Rectal smooth muscle tissue (tissue), 1 donor: ENCODE data around the gene LAMC1.
A peak's percentile ranks its signal among the peaks of the same experiment; 100 is the strongest.

ENCODE experiments used
- H3K27ac ChIP-seq: one replicate; pipeline ENCODE4 v1.7.0; 2013; ENCODE audit warnings: low read depth, low read length, inconsistent platforms
- H3K27me3 ChIP-seq: one replicate; pipeline ENCODE4 v1.7.0; 2013; ENCODE audit warnings: low read length; ENCODE audit not compliant: control insufficient read depth, insufficient read depth
- H3K36me3 ChIP-seq: one replicate; pipeline ENCODE4 v1.7.0; 2013; ENCODE audit warnings: low read length; ENCODE audit not compliant: control insufficient read depth, insufficient read depth
- H3K4me1 ChIP-seq: one replicate; pipeline ENCODE4 v1.7.0; 2013; ENCODE audit warnings: low read length; ENCODE audit not compliant: control insufficient read depth, insufficient read depth
- H3K4me3 ChIP-seq: one replicate; pipeline ENCODE4 v1.7.0; 2013; ENCODE audit warnings: low read length
- H3K9ac ChIP-seq: one replicate; pipeline ENCODE4 v1.7.0; 2013; ENCODE audit warnings: low read length

The LAMC1 gene

GRCh38 chr1:183094351-183094750, 71.1 kb downstream of the LAMC1 start:
- H3K27ac ChIP-seq: no peak overlapping the region

GRCh38 chr1:183096351-183096750, 73.1 kb downstream of the LAMC1 start:
- Histone ChIP-seq H3K27ac (peak overlapping the region; percentile 73), H3K9ac (no peak overlapping the region), H3K36me3 (no peaks in the 10 kb centered on the region), H3K4me3 (no peak overlapping the region), H3K27me3 (no peaks in the 10 kb centered on the region), H3K4me1 (peaks cover 38% of the 10 kb centered on the region)

More at GRCh38 chr1:183094351-183094750, 71.1 kb downstream of the LAMC1 start:
- H3K4me3 ChIP-seq: no peak overlapping the region
- H3K36me3 ChIP-seq: no peaks in the 10 kb centered on the region
- peaks cover 56% of the 10 kb centered on the region for H3K4me1 ChIP-seq
- H3K27me3 ChIP-seq: no peaks in the 10 kb centered on the region
- H3K9ac ChIP-seq: no peak overlapping the region

GRCh38 chr1:183096894-183097293, 73.7 kb downstream of the LAMC1 start:
- H3K9ac ChIP-seq: no peak overlapping the region
- H3K4me1 ChIP-seq: peaks cover 37% of the 10 kb centered on the region
- H3K27ac ChIP-seq: peak overlapping the region; percentile 73
- H3K36me3 ChIP-seq: no peaks in the 10 kb centered on the region
- H3K27me3 ChIP-seq: no peaks in the 10 kb centered on the region
- no peak overlapping the region for H3K4me3 ChIP-seq

- H3K27me3 ChIP-seq: no peaks in the 10 kb centered on the region
- H3K27ac ChIP-seq: peak overlapping the region; percentile 73
- H3K4me1 ChIP-seq: peaks cover 35% of the 10 kb centered on the region
- H3K9ac ChIP-seq: no peak overlapping the region
- H3K36me3 ChIP-seq: no peaks in the 10 kb centered on the region
- H3K4me3 ChIP-seq: peak overlapping the region; percentile 24
These were observed 74.3 kb downstream of the LAMC1 start for GRCh38 chr1:183097438-183098051.

GRCh38 chr1:183098317-183098716, 75.1 kb downstream of the LAMC1 start:
- peak overlapping the region; percentile 73 for H3K27ac ChIP-seq
- no peaks in the 10 kb centered on the region for H3K36me3 ChIP-seq
- H3K4me1 ChIP-seq: peaks cover 33% of the 10 kb centered on the region
- H3K27me3 ChIP-seq: no peaks in the 10 kb centered on the region
- H3K9ac ChIP-seq: no peak overlapping the region
- no peak overlapping the region for H3K4me3 ChIP-seq

GRCh38 chr1:183100361-183100974, 77.2 kb downstream of the LAMC1 start:
- Histone ChIP-seq H3K9ac (no peak overlapping the region), H3K4me1 (peaks cover 29% of the 10 kb centered on the region), H3K27ac (no peak overlapping the region), H3K4me3 (no peak overlapping the region), H3K36me3 (no peaks in the 10 kb centered on the region), H3K27me3 (no peaks in the 10 kb centered on the region)

- Histone ChIP-seq H3K9ac (no peak overlapping the region), H3K27me3 (no peaks in the 10 kb centered on the region), H3K27ac (no peak overlapping the region), H3K4me3 (no peak overlapping the region), H3K36me3 (no peaks in the 10 kb centered on the region), H3K4me1 (peaks cover 34% of the 10 kb centered on the region)
These were observed 77.9 kb downstream of the LAMC1 start for GRCh38 chr1:183101081-183101480.

- no peak overlapping the region for H3K4me3 ChIP-seq
- H3K27ac ChIP-seq: no peak overlapping the region
- no peaks in the 10 kb centered on the region for H3K27me3 ChIP-seq
These were observed 78.6 kb downstream of the LAMC1 start for GRCh38 chr1:183101841-183102276.

GRCh38 chr1:183103147-183103546, 79.9 kb downstream of the LAMC1 start:
- no peaks in the 10 kb centered on the region for H3K27me3 ChIP-seq
- H3K4me1 ChIP-seq: peaks cover 29% of the 10 kb centered on the region
- no peak overlapping the region for H3K4me3 ChIP-seq
- H3K9ac ChIP-seq: no peak overlapping the region
- H3K27ac ChIP-seq: no peak overlapping the region
- H3K36me3 ChIP-seq: no peaks in the 10 kb centered on the region

More at GRCh38 chr1:183101841-183102276, 78.6 kb downstream of the LAMC1 start:
- Histone ChIP-seq H3K9ac (no peak overlapping the region), H3K36me3 (no peaks in the 10 kb centered on the region), H3K4me1 (peaks cover 40% of the 10 kb centered on the region)

- no peak overlapping the region for H3K9ac ChIP-seq
- no peak overlapping the region for H3K27ac ChIP-seq
- no peak overlapping the region for H3K4me3 ChIP-seq
- peaks cover 25% of the 10 kb centered on the region for H3K4me1 ChIP-seq
- H3K27me3 ChIP-seq: no peaks in the 10 kb centered on the region
- H3K36me3 ChIP-seq: no peaks in the 10 kb centered on the region
These were observed 80.4 kb downstream of the LAMC1 start for GRCh38 chr1:183103577-183103976.

GRCh38 chr1:183105449-183105848, 82.2 kb downstream of the LAMC1 start:
- no peak overlapping the region for H3K27ac ChIP-seq
- no peak overlapping the region for H3K4me3 ChIP-seq
- H3K4me1 ChIP-seq: peaks cover 25% of the 10 kb centered on the region
- H3K9ac ChIP-seq: no peak overlapping the region
- no peaks in the 10 kb centered on the region for H3K27me3 ChIP-seq
- no peaks in the 10 kb centered on the region for H3K36me3 ChIP-seq

- Histone ChIP-seq H3K36me3 (no peaks in the 10 kb centered on the region), H3K27me3 (no peaks in the 10 kb centered on the region), H3K4me1 (peaks cover 25% of the 10 kb centered on the region), H3K27ac (no peak overlapping the region), H3K4me3 (no peak overlapping the region), H3K9ac (no peak overlapping the region)
These were observed 82.9 kb downstream of the LAMC1 start for GRCh38 chr1:183106166-183106565.

- Histone ChIP-seq H3K36me3 (no peaks in the 10 kb centered on the region), H3K9ac (no peak overlapping the region), H3K4me3 (no peak overlapping the region), H3K27ac (no peak overlapping the region), H3K27me3 (no peaks in the 10 kb centered on the region), H3K4me1 (peaks cover 23% of the 10 kb centered on the region)
These were observed 83.5 kb downstream of the LAMC1 start for GRCh38 chr1:183106746-183107145.
